ENCODE results near the gene HOXC6. TPM values are rescaled to one million over a fixed set of nuclear protein-coding genes. Genes with fewer than 3 reads are reported as not detected.
A peak's percentile ranks its signal among the peaks of the same experiment; 100 is the strongest.

Gene HOXC6
- total and polyA plus RNA-seq, 2 of the 8 experiments (the other 6 are each of a cell fraction or from before 2014, with no cell fraction given) = not detected

GRCh38 chr12:53985692-53985993, 42.6 kb upstream of the HOXC6 start:
- POLR2A ChIA-PET (ENCODE audit: partially characterized antibody) = interaction anchor here (0.9 to 1.2 kb wide), 4 partner anchors 9 to 36 kb away, joined by 3 to 4 read pairs (median 4); partner anchors contain the start of gene HOXC11
- Histone ChIP-seq H3K9ac (replicated peaks in 1 of 4; ENCODE audit: extremely low read depth in 1 of 4, low read depth in 3 of 4, low read length in 3 of 4) (no peak overlapping the region), H3K56ac (replicated peaks; ENCODE audit: insufficient read length, low read depth, low read length) (no peak overlapping the region), H3K4me3 (ENCODE audit: extremely low read depth in 1 of 4, insufficient read depth in 2 of 4, low read depth in 3 of 4, low read length in 4 of 4) (peak overlapping the region in 1 of 4 experiments; percentile 38; a peak in 2 of 8 replicates), H3K4me2 (ENCODE audit: insufficient read depth in 1 of 2, low read depth in 2 of 2, low read length in 2 of 2) (peak overlapping the region; percentile 41 to 55; a peak in 3 of 4 replicates), H2BK12ac (ENCODE audit: low read depth, low read length) (0 out of 2 replicates have a peak overlapping the region, but pooled peaks have one; percentile 27), H2AFZ (ENCODE audit: low read length) (no peak overlapping the region), H3K79me2 (ENCODE audit: control insufficient read depth in 1 of 2, insufficient read depth in 2 of 2, low read length in 2 of 2) (no peaks in the 10 kb centered on the region), H3K14ac (ENCODE audit: insufficient read length) (no peak overlapping the region), H3K18ac (ENCODE audit: extremely low read depth, low read length) (peak overlapping the region; percentile 32; the same call in 1 of the 2 replicates), H4K5ac (ENCODE audit: insufficient read length, low read depth, low read length) (no peak overlapping the region), H4K91ac (replicated peaks; ENCODE audit: insufficient read length, low read length) (no peak overlapping the region), H2BK120ac (replicated peaks; ENCODE audit: low read depth, low read length) (no peak overlapping the region), H3K27me3 (replicated peaks in 1 of 4; ENCODE audit: control insufficient read depth in 3 of 4, extremely low read depth in 1 of 4, insufficient read depth in 3 of 4, low read length in 3 of 4) (peaks cover 94 to 99% (median 97%) of the 10 kb centered on the region in 4 experiments), H3K36me3 (ENCODE audit: control insufficient read depth in 2 of 4, insufficient read depth in 4 of 4, low read length in 3 of 4) (peaks cover 0 to 8% (median 0%) of the 10 kb centered on the region in 4 experiments; a peak in 1 of 8 replicates), H2BK20ac (ENCODE audit: low read length) (no peak overlapping the region), H4K8ac (ENCODE audit: extremely low read depth, insufficient read depth, low read length) (no peak overlapping the region; the same call in 1 of the 2 replicates), H4K20me1 (replicated peaks in 1 of 2; ENCODE audit: control insufficient read depth in 1 of 2, insufficient read depth in 2 of 2, low read length in 2 of 2) (peaks cover 15 to 30% of the 10 kb centered on the region in 2 experiments), H3K4ac (replicated peaks; ENCODE audit: insufficient read length, low read depth, low read length) (no peak overlapping the region), H3K4me1 (replicated peaks in 1 of 4; ENCODE audit: control insufficient read depth in 3 of 4, insufficient read depth in 4 of 4, low read length in 3 of 4) (peaks cover 0 to 6% (median 3%) of the 10 kb centered on the region in 4 experiments; a peak in 3 of 7 replicates), H2BK15ac (ENCODE audit: low read length) (no peak overlapping the region), H3K23ac (ENCODE audit: insufficient read length) (no peak overlapping the region), H3K27ac (ENCODE audit: low read depth, low read length) (no peak overlapping the region), H3K79me1 (ENCODE audit: low read depth, low read length) (no peaks in the 10 kb centered on the region), H2AK5ac (ENCODE audit: low read depth, low read length) (no peak overlapping the region), H2BK5ac (ENCODE audit: low read depth, low read length) (no peak overlapping the region), H3K23me2 (ENCODE audit: low read depth, low read length) (no peaks in the 10 kb centered on the region), H3K9me3 (ENCODE audit: insufficient read depth in 2 of 2, low read depth in 1 of 2, low read length in 1 of 2) (peaks cover 0 to 9% of the 10 kb centered on the region in 2 experiments; a peak in 1 of 4 replicates)
- DNase-seq (ENCODE audit: low read depth in 1 of 2, low spot score in 2 of 2) (no peak), FAIRE-seq (no peak)
- 13% methylated on average over 21 of the region's 21 CpGs; no CpG with 5 or more reads in 1 of the 2 experiments for WGBS, 2 experiments (ENCODE audit: extremely low coverage in 1 of 2, insufficient coverage in 1 of 2, insufficient read length in 1 of 2, insufficient replicate concordance in 2 of 2, low coverage in 1 of 2, low lambda C conversion rate in 2 of 2, missing lambda C conversion rate in 1 of 2)
- CTCF ChIA-PET (ENCODE audit: partially characterized antibody) = interaction anchor here (0.6 to 5.8 kb wide), 33 partner anchors 10 to 772 kb away, joined by 3 to 91 read pairs (median 5); partner anchors contain the start of genes HOTAIR, HOXC12, HOXC4 and HOXC5
- TF ChIP-seq RXRA (IDR thresholded peaks at IDR 0.05; ENCODE audit: insufficient read depth, low read depth, low read length) = no peak
- TF ChIP-seq RNF2 (IDR thresholded peaks at IDR 0.05; ENCODE audit: borderline replicate concordance, low read depth, low read length, missing control alignments, poor library complexity, severe bottlenecking) = peak; percentile 83

Data from H1 (cell line).